ENCODE data around the gene ACMSD. TPM values are rescaled to one million over a fixed set of nuclear protein-coding genes. Genes with fewer than 3 reads are reported as not detected.

Gene ACMSD
- total RNA-seq, 1 experiment from 2014 or later = not detected

DNA sequence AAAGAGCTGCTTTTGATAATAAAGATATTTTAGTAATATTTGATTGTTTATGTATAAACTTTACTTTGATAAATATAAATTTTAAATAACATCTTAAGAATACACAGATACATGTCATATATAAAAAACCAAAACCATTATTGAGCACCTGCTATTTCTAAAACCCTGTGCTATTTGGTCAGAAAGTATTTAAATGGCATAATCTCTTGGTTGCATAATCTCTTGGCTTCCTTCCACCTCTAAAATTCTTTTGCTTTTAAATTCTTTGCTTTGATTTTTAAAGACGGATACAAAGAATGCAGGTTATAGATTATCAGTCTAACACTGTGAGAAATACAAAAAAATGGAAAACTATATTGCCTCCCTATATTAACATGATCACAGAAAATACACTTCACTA, 36.9 kb downstream of the ACMSD start:
- intact Hi-C loops (cut with micrococcal nuclease; ENCODE audit: unreplicated experiment) = no loop called here
- Mint-ChIP-seq H3K4me1 (ENCODE audit: low read depth, unreplicated experiment) (no peaks in the 10 kb centered on the region), H3K27ac (ENCODE audit: unreplicated experiment) (no peak overlapping the region), H3K4me3 (ENCODE audit: unreplicated experiment) (no peak overlapping the region), H3K27me3 (ENCODE audit: insufficient read depth, unreplicated experiment) (no peaks in the 10 kb centered on the region), H3K9me3 (ENCODE audit: unreplicated experiment) (peaks cover 16% of the 10 kb centered on the region), H3K36me3 (ENCODE audit: insufficient read depth, unreplicated experiment) (no peaks in the 10 kb centered on the region)
- ChIA-PET POLR2A (no interaction called here), CTCF (no interaction called here)
- no peaks in the 10 kb centered on the region for H3K27me3 ChIP-seq (replicated peaks; ENCODE audit: control insufficient read depth, insufficient read depth, low read length)
- no peak for DNase-seq
- no peaks in the 10 kb centered on the region for H3K36me3 ChIP-seq (ENCODE audit: control insufficient read depth, insufficient read depth, low read length)
- H3K9me3 ChIP-seq = 0 out of 2 replicates have a peak, but pooled peaks cover 5% of the 10 kb centered on the region
- H3K4me1 ChIP-seq = no peaks in the 10 kb centered on the region
- no TSS peak for BruUV-seq (replicated peaks)
- no peak overlapping the region for H3K4me3 ChIP-seq (ENCODE audit: low read depth, low read length)
- TF ChIP-seq, protein P1, sequence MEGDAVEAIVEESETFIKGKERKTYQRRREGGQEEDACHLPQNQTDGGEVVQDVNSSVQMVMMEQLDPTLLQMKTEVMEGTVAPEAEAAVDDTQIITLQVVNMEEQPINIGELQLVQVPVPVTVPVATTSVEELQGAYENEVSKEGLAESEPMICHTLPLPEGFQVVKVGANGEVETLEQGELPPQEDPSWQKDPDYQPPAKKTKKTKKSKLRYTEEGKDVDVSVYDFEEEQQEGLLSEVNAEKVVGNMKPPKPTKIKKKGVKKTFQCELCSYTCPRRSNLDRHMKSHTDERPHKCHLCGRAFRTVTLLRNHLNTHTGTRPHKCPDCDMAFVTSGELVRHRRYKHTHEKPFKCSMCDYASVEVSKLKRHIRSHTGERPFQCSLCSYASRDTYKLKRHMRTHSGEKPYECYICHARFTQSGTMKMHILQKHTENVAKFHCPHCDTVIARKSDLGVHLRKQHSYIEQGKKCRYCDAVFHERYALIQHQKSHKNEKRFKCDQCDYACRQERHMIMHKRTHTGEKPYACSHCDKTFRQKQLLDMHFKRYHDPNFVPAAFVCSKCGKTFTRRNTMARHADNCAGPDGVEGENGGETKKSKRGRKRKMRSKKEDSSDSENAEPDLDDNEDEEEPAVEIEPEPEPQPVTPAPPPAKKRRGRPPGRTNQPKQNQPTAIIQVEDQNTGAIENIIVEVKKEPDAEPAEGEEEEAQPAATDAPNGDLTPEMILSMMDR (IDR thresholded peaks at IDR 0.05; ENCODE audit: insufficient read depth in 1 of 2, low read depth in 1 of 2, low read length in 1 of 2, severe bottlenecking in 1 of 2, unreplicated experiment in 1 of 2) = no peak

GRCh38 chr2:134882773-134883172, 44.4 kb downstream of the ACMSD start:
- Mint-ChIP-seq H3K36me3 (ENCODE audit: insufficient read depth, unreplicated experiment) (no peaks in the 10 kb centered on the region), H3K4me3 (ENCODE audit: unreplicated experiment) (no peak overlapping the region), H3K27me3 (ENCODE audit: insufficient read depth, unreplicated experiment) (no peaks in the 10 kb centered on the region), H3K4me1 (ENCODE audit: low read depth, unreplicated experiment) (no peaks in the 10 kb centered on the region), H3K27ac (ENCODE audit: unreplicated experiment) (no peak overlapping the region), H3K9me3 (ENCODE audit: unreplicated experiment) (peaks cover 16% of the 10 kb centered on the region)
- ChIA-PET CTCF (no interaction called here), POLR2A (no interaction called here)
- Histone ChIP-seq H3K9me3 (0 out of 2 replicates have a peak, but pooled peaks cover 5% of the 10 kb centered on the region), H3K27me3 (replicated peaks; ENCODE audit: control insufficient read depth, insufficient read depth, low read length) (no peaks in the 10 kb centered on the region), H3K36me3 (ENCODE audit: control insufficient read depth, insufficient read depth, low read length) (no peaks in the 10 kb centered on the region), H3K4me3 (ENCODE audit: low read depth, low read length) (no peak overlapping the region), H3K4me1 (peaks cover 6% of the 10 kb centered on the region; the same call in 1 of the 2 replicates)
- BruUV-seq (replicated peaks) = no TSS peak
- intact Hi-C loops (cut with micrococcal nuclease; ENCODE audit: unreplicated experiment) = no loop called here
- TF ChIP-seq, protein P1 (IDR thresholded peaks at IDR 0.05; ENCODE audit: insufficient read depth in 1 of 2, low read depth in 1 of 2, low read length in 1 of 2, severe bottlenecking in 1 of 2, unreplicated experiment in 1 of 2) = no peak
- DNase-seq = no peak

DNA sequence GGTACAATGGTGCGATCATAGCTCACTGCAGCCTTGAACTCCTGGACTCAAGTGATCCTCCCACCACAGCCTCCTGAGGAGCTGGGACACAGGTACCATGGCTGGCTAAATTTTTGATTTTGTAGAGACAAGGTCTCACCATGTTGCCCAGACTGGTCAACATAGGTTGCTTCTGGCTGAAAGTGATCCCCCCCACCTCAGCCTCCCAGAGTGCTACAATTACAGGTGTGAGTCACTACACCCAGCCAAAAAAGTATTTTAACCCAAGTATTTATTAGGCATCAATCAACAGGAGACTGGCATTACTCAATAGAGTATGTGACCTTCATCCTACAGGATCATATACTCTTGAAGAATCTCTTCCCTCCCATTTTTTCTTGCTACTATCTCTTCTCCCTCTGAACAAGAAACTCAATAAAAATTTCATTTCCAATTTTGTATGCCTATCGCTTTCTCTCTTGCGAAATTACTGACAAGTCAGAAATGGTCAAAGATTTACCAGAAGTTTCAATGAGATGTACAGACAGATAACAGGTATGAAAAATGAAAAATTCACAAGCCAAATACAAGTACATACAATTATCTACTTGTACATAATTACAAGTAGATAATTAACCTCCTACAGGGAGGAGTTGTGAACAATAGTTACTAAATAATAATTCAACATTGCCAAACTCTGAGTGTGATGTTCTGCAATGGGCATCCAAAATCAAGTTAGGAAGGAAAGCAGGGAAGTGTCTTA, 45.3 kb downstream of the ACMSD start:
- no peaks in the 10 kb centered on the region for H3K36me3 ChIP-seq (ENCODE audit: control insufficient read depth, insufficient read depth, low read length)
- no peaks in the 10 kb centered on the region for H3K27me3 ChIP-seq (replicated peaks; ENCODE audit: control insufficient read depth, insufficient read depth, low read length)
- POLR2A ChIA-PET = no interaction called here
- Mint-ChIP-seq H3K27me3 (ENCODE audit: insufficient read depth, unreplicated experiment) (no peaks in the 10 kb centered on the region), H3K4me3 (ENCODE audit: unreplicated experiment) (no peak overlapping the region), H3K4me1 (ENCODE audit: low read depth, unreplicated experiment) (no peaks in the 10 kb centered on the region), H3K9me3 (ENCODE audit: unreplicated experiment) (peaks cover 13% of the 10 kb centered on the region), H3K27ac (ENCODE audit: unreplicated experiment) (no peak overlapping the region), H3K36me3 (ENCODE audit: insufficient read depth, unreplicated experiment) (no peaks in the 10 kb centered on the region)
- no TSS peak for BruUV-seq (replicated peaks)
- intact Hi-C loops (cut with micrococcal nuclease; ENCODE audit: unreplicated experiment) = no loop called here
- TF ChIP-seq, protein P1 (IDR thresholded peaks at IDR 0.05; ENCODE audit: insufficient read depth in 1 of 2, low read depth in 1 of 2, low read length in 1 of 2, severe bottlenecking in 1 of 2, unreplicated experiment in 1 of 2) = no peak
- no peak for DNase-seq
- H3K4me3 ChIP-seq (ENCODE audit: low read depth, low read length) = no peak overlapping the region
- 0 out of 2 replicates have a peak, but pooled peaks cover 5% of the 10 kb centered on the region for H3K9me3 ChIP-seq
- CTCF ChIA-PET = no interaction called here
- peaks cover 6% of the 10 kb centered on the region; the same call in 1 of the 2 replicates for H3K4me1 ChIP-seq

All from Caco-2 (cell line).